Heart left ventricle (tissue), 16 donors: ENCODE measurements around the gene TUBB8B. TPM values are rescaled to one million over a fixed set of nuclear protein-coding genes. Genes with fewer than 3 reads are reported as not detected.
"Not testable (repeated sequence)": the region's sequence is repeated elsewhere in the genome, so short reads cannot be mapped to it uniquely, and the experiment has no call there.

ENCODE experiments used
- ATAC-seq, 4 donors: fragments of 200-7000 bp; cut with Tn5 transposase; one replicate each; pipeline ENCODE4 v1.9.1; 2020 to 2022; ENCODE audit warnings: moderate library complexity in 4 of 4, mild to moderate bottlenecking in 3 of 4, moderate number of reproducible peaks in 1 of 4
- DNase-seq, 5 donors: peaks; one replicate each; pipeline ENCODE4 v3.0.0-alpha.2; 2020
- H3K27ac ChIP-seq, 12 donors: fragments of 200-600 bp; sonication (generic) in 4 of 12; one replicate each; pipeline versions ENCODE4 v1.5.0 to v1.8.0; 2016 to 2022; ENCODE audit warnings: mild to moderate bottlenecking in 2 of 12
- H3K27me3 ChIP-seq, 9 donors: fragments of 200-600 bp; sonication (generic) in 2 of 9; one replicate each; pipeline versions ENCODE4 v1.5.1 to v1.8.0; 2016 to 2022; ENCODE audit warnings: mild to moderate bottlenecking in 3 of 9
- H3K36me3 ChIP-seq, 9 donors: fragments of 200-600 bp; sonication (generic) in 2 of 9; one replicate each; pipeline versions ENCODE4 v1.5.0 to v1.8.0; 2018 to 2022; ENCODE audit warnings: mild to moderate bottlenecking in 2 of 9
- H3K4me1 ChIP-seq, 12 donors: fragments of 200-600 bp; sonication (generic) in 4 of 12; one replicate each; pipeline versions ENCODE4 v1.5.0 to v1.8.0; 2016 to 2022; ENCODE audit warnings: mild to moderate bottlenecking in 3 of 12
- H3K4me3 ChIP-seq, 12 donors: fragments of 200-600 bp; sonication (generic) in 4 of 12; one replicate each; pipeline versions ENCODE4 v1.5.0 to v1.8.0; 2017 to 2022; ENCODE audit warnings: mild to moderate bottlenecking in 9 of 12, moderate library complexity in 4 of 12
- H3K9me3 ChIP-seq, 12 donors: fragments of 200-600 bp; sonication (generic) in 4 of 12; one replicate each; pipeline versions ENCODE4 v1.5.0 to v1.8.0; 2016 to 2022; ENCODE audit warnings: mild to moderate bottlenecking in 1 of 12
- WGBS, 4 donors: extraction: QIAGEN DNeasy Blood & Tissue Kit in 2 of 4; methylation state at CpG; one replicate each; pipeline versions ENCODE4 v1.1.5 to v1.1.7; 2013 to 2018; 5-methylcytosine and 5-hydroxymethylcytosine counted together
- intact Hi-C, 10 donors: fragments of 100-400 bp; cut with DNase I; formaldehyde crosslinking; loops; one replicate each; pipeline versions ENCODE4 v1.11.1 to v1.14.2; 2022
- polyA plus RNA-seq, 2 donors: library from polyadenylated mRNA; stranded (reverse); fragments of 200-250 nt; gene quantifications; one replicate each; pipeline ENCODE4 v1.2.3, GENCODE V29; 2013
- total RNA-seq, 9 donors: library from RNA; depleted of rRNA in 2 of 9; stranded (reverse); fragments of >200 nt in 2 of 9; fragmentation: NEBNext Ultra II Directional in 3 of 9; extraction: Animal tissue kit (Norgen Biotek cat#: 25700) in 3 of 9; gene quantifications; one replicate each; pipeline versions ENCODE4 v1.1.0 to v1.2.4, GENCODE V29; 2016 to 2023
- TF ChIP-seq, protein P1 (sequence below), 12 donors: fragments of 200-600 bp; sonication (generic) in 4 of 12; IDR thresholded peaks; one replicate each; pipeline versions ENCODE4 v1.5.0 to v1.8.0; 2018 to 2022; ENCODE audit warnings: antibody characterized with exemption in 12 of 12, mild to moderate bottlenecking in 5 of 12
- donor health status: ischemic (EF 13 %, LVEDD 7.1; RV severe dilation, severe dysfunction).
- donor health status: healthy with polysubstance abuse.
- donor health status: DM: no; HTN: yes; CAD: no.
- donor health status: DM: no; HTN: no; CAD: no.
- donor health status: ischemic (EF 25% LVEDD 6.9; RV normal size, moderate dysfunction).
- donor health status: ischemic (EF 25% LVEDD 5.7; RV mildly dilated, moderate dysfunction).
- donor health status: healthy.
- donor health status: DM: yes; HTN: yes; CAD: no.
- donor health status: ischemic (EF 35%, LVEDD 5.7; RV mildly dilated, moderate dysfunction).
- donor health status: nonischemic (EF 11% LVEDD 7.7; RV severe dilation, severe dysfunction).
- donor health status: DM: yes; HTN: yes; CAD: no.
- donor health status: PGD.
- donor health status: ischemic (EF 29% LVEDD 5.4; RV normal size, mild dysfunction).
- donor health status: nonischemic (EF 23%, LVEDD 6.1; RV moderate dilation, normal function).

TUBB8B gene
- total and polyA plus RNA-seq, 11 donors: not detected

GRCh38 chr18:89124-89523 lies 39.7 kb upstream of the TUBB8B start:
- WGBS, 4 donors: 58 to 87% (median 80%) methylated on average over 4 to 6 of the region's 6 CpGs; no CpG with 5 or more reads in 1 of the 4 donors
- H3K36me3 ChIP-seq, DNase-seq, H3K9me3 ChIP-seq, intact Hi-C loops, H3K4me3 ChIP-seq, H3K4me1 ChIP-seq, ATAC-seq, H3K27ac ChIP-seq, H3K27me3 ChIP-seq: not testable (repeated sequence)

DNA sequence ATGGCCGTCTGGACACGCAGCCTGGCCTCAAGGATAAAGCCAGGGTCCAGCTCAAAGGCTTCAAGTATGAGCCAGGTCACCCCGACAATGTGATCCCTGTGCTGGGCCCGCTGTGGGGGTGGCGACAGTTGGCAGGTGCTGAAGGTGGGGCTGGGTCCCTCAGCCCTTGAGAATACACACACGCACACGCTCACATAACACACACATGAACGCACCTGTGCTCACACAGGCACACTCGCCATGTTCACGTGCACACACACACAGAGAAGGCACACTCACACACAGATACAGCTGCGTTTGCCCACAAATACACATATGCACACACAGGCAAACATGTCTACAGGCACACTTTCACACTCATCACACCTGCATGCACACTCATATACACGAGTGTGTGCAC lies 35.4 kb upstream of the TUBB8B start:
- 82 to 84% (median 83%) methylated on average over 10 to 12 of the region's 12 CpGs for WGBS, 4 donors
- not testable (repeated sequence) for ATAC-seq

GRCh38 chr18:82626-83209 lies 33.3 kb upstream of the TUBB8B start:
- H3K9me3 ChIP-seq, ATAC-seq, H3K27me3 ChIP-seq, H3K27ac ChIP-seq, H3K36me3 ChIP-seq, DNase-seq, H3K4me1 ChIP-seq, H3K4me3 ChIP-seq, intact Hi-C loops: not testable (repeated sequence)
- WGBS, 4 donors: 76 to 87% (median 76%) methylated on average over 6 to 11 of the region's 11 CpGs

More for the DNA sequence above, 35.4 kb upstream of the TUBB8B start:
- H3K27me3 ChIP-seq, H3K4me1 ChIP-seq, H3K4me3 ChIP-seq, H3K27ac ChIP-seq, intact Hi-C loops, H3K9me3 ChIP-seq, DNase-seq, H3K36me3 ChIP-seq: not testable (repeated sequence)

DNA sequence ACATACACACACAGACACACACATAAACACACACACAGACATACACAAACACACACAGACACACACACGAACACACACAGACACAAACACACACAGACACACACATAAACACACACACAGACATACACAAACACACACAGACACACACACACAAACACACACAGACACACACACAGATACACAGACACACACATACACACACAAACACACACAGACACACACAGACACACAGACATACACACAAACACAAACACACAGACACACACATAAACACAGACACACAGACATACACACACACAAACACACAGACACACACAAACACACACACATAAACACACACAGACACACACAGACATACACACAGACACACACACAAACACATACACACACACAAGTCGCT lies 31.5 kb upstream of the TUBB8B start:
- WGBS, 4 donors: 50 to 76% (median 67%) methylated on average over 1 to 2 of the region's 2 CpGs
- H3K27ac ChIP-seq, ATAC-seq, H3K4me3 ChIP-seq, H3K9me3 ChIP-seq, H3K27me3 ChIP-seq, DNase-seq, H3K4me1 ChIP-seq, intact Hi-C loops, H3K36me3 ChIP-seq: not testable (repeated sequence)

- intact Hi-C loops, H3K27me3 ChIP-seq, H3K9me3 ChIP-seq, H3K4me3 ChIP-seq, H3K27ac ChIP-seq, DNase-seq, ATAC-seq, H3K36me3 ChIP-seq, H3K4me1 ChIP-seq: not testable (repeated sequence)
- 66 to 79% (median 73%) methylated on average over 4 to 5 of the region's 6 CpGs for WGBS, 4 donors
Observed at GRCh38 chr18:80202-80601, 30.8 kb upstream of the TUBB8B start.

GRCh38 chr18:75525-76160 lies 26.2 kb upstream of the TUBB8B start:
- peak in 1 of 4 donors; percentile 20 for ATAC-seq
- intact Hi-C loops, H3K4me1 ChIP-seq, DNase-seq, H3K9me3 ChIP-seq, H3K27ac ChIP-seq, H3K36me3 ChIP-seq: not testable (repeated sequence)
- Histone ChIP-seq H3K4me3 (peak overlapping the region in 1 of 12 donors; percentile 28), H3K27me3 (peaks cover 0 to 14% (median 0%) of the 10 kb centered on the region in 9 donors)
- TF ChIP-seq, protein P1, sequence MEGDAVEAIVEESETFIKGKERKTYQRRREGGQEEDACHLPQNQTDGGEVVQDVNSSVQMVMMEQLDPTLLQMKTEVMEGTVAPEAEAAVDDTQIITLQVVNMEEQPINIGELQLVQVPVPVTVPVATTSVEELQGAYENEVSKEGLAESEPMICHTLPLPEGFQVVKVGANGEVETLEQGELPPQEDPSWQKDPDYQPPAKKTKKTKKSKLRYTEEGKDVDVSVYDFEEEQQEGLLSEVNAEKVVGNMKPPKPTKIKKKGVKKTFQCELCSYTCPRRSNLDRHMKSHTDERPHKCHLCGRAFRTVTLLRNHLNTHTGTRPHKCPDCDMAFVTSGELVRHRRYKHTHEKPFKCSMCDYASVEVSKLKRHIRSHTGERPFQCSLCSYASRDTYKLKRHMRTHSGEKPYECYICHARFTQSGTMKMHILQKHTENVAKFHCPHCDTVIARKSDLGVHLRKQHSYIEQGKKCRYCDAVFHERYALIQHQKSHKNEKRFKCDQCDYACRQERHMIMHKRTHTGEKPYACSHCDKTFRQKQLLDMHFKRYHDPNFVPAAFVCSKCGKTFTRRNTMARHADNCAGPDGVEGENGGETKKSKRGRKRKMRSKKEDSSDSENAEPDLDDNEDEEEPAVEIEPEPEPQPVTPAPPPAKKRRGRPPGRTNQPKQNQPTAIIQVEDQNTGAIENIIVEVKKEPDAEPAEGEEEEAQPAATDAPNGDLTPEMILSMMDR (IDR thresholded peaks at IDR 0.05): peak in 1 of 12 donors; percentile 25
- WGBS, 4 donors: 59 to 72% (median 65%) methylated on average over 50 to 57 of the region's 57 CpGs
